GM18861 (cell line): ENCODE data around the gene GVQW3.

Experiments
- ATAC-seq: cut with Tn5 transposase; IDR thresholded peaks from one replicate; pipeline ENCODE4 v1.9.1; 2021; ENCODE audit not compliant: unreplicated experiment

Gene GVQW3

DNA sequence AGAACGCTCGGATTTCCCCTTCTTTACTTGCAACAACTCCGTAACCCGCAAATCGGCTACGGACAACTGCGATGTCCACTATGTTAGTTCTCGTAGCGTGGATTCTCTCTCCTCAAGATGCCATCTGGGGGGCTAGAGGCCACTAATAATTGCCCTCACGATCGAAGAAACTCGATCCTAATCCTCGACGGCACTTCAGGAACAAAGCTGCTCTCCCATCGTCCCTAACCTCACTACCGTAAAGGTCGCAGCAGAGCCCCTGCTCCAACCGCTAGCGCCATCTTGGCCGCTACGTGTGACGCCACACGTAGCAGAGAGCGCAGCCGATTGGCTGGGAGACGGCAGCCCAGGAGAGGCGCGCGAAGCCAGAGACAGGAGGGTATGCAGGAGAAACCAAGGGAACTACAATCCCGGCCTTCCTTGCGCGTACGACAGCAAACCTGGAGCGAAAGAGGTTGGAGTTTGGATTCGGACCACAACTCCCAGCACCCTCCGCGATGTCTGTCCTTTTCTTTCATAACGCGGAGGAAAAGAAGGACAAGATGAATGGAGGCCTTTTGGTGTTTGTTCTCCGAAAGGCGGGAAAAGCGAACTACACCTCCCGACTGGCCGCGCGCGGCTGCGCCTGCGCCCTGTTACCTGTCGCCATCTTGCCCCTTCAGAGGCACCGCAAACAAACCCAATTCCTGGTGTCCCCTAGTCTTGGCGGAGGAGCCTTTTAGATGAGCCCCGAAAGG is 63.4 kb downstream of the GVQW3 start, which contains the start of gene EMSY:
TSS of gene EMSY (plus strand) at position 635 of the 737 bp plus-strand sequence. CDS start 1,921 bp downstream, outside the sequence.
- ATAC-seq: peak; percentile 90

DNA sequence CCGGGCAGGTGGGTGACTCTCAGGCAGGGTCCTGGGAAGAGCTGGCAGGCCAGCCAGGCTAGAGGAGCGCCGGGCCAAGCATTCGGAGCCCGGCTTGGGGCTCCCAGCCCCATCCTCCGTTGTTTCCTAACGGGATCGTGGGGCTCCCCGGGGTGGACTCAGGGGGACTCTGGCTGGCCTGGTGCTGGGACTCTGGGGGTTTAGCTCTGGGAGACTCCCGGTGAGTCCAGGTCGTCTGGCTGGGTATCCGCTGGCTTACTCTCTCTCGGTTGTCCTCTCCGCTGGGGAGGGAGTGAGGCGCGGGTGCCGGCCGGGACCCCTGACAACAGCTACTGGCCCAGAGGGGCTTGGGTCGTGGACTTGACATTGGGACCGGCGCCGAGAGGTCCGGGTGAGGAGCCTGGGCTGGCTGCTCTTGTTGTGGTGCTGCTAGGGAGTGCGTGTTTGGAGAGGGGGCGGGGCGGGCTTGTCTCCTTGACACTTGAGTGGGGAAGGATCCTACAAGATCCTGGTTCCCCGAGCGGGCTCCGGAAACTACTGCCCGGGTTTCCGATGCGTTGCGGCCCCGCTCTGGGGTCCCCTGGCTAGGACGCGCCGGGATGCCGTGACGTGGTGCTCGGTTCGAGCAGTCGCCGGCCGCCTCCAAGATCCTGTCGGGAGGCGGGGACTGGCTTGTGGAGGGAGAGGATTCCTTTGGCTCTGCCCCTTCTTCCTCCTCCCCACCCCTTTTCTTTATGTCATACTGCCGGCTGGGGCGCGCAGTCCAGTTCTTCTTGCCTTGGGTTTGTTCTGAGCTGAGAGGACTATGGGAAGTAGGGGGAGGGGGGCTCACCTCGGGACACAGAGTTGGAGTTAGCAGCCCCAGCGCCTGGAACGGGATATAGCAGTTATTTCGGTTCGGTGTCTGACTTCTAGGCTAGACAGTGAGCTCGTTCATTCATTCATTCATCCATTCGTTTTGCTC is 64.3 kb downstream of the GVQW3 start:
- no peak for ATAC-seq

DNA sequence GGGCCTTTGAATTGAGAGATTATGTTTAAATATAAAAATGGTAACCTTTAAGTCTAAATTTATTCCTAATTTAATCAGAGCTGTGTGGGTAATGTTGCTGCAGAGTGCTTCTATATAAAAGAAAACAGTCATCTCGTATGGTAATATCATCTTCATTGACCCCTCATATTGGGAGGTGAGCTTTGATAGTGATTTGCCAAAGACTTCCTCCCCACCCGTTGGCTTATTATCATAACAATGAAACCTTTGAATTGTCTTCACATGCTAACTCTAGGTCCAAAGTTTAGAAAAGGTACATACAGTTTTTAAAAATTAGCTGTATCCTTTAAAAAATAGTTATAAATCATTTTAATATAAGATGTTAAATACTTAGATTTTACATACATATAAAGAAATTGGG is 67.4 kb downstream of the GVQW3 start:
- ATAC-seq: no peak

DNA sequence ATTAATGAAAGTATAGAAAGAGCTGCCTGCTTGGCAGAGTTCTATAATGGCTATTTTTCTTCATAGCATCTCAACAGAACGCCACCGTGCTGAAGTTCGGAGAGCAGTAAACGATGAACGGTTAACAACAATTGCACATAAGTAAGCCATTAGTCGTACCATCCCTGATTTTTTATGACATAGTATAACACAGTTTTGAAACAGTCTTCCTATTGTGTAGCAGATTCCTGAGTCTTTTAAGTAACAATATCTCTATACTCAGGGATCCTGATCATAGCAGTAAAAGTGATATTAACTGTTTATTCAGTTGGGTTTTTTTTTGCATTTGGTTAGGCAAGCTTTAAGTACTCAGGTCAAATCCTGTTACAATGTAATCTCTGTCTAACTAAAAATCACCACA is 72.1 kb downstream of the GVQW3 start:
- ATAC-seq: no peak

DNA sequence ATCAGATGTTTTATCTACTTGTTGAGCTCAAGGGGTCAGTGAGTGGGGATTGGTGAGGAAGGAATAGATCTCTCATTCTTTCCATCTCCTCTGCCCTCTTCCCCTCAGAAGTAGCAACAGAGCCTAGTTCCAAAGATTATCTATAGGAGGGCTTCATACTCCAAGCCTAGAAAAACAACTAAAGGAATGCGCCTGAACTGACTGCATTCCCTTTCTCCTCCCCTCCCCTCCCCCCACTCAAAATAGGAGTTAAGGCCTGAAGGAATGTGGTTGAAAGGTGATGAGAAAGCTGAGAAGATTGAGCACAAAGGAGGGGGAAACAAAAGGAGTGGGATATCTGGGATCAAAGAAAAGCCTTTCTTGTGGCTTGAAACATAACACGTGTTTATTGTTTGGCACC is 74.2 kb downstream of the GVQW3 start:
- ATAC-seq: no peak

DNA sequence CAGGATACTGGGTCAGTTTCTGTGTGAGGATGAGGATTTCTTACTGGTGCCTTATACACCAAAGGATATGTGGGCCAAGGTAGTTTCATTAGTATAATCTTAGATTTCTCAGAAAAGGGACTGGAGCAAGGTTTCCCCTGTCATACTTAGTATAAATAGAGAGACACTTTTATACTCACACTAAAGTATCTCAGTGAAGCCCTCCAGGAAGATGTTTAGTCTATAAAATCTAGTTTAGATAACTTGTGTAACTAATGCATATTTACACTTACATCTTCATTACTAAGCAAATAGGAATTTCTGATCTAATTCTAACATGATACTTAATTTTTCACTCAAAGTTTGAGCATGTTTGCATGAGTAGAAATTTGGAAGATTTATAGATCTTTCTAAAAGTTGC is 74.8 kb downstream of the GVQW3 start:
- no peak for ATAC-seq

DNA sequence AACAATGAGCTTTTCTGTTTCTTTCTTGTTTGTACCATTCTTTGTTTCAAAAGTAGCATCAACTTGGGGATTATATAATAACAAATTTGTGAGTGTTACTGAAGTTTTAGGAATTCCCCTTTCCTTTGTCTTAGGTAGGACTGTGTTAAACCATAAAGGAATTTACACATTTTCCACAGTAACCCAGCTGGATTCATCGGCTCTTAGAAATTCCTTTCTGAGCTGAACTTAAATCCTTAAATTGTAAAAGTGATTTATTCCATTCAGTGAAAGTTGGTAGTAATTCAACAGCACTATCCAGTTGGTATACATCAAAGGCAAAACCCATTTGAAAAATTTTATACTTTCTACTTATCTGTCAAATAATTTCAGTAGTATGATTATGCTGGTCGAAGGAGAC is 75.4 kb downstream of the GVQW3 start:
- no peak for ATAC-seq
